Tibial nerve (tissue), 4 donors: Measurements from ENCODE around the gene HDAC11. TPM values are rescaled to one million over a fixed set of nuclear protein-coding genes. Genes with fewer than 3 reads are reported as not detected.

ENCODE experiments used
- DNase-seq, 2 donors: peaks; one replicate each; pipeline ENCODE4 v3.0.0-alpha.2; 2019; ENCODE audit warnings: low spot score in 2 of 2
- H3K27ac ChIP-seq, 4 donors: fragments of 200-600 bp; sonication (generic) in 3 of 4; one replicate each; pipeline ENCODE4 v1.5.1; 2017 to 2019; ENCODE audit warnings: mild to moderate bottlenecking in 1 of 4
- H3K27me3 ChIP-seq, 2 donors: fragments of 200-600 bp; sonication (generic) in 1 of 2; one replicate each; pipeline versions ENCODE4 v1.5.1 to v1.6.0; 2017 to 2019
- H3K36me3 ChIP-seq, 3 donors: fragments of 200-600 bp; sonication (generic); one replicate each; pipeline ENCODE4 v1.5.1; 2018 to 2019
- H3K4me1 ChIP-seq, 4 donors: fragments of 200-600 bp; sonication (generic) in 3 of 4; one replicate each; pipeline ENCODE4 v1.5.1; 2017 to 2019
- H3K4me3 ChIP-seq, 4 donors: fragments of 200-600 bp; sonication (generic) in 3 of 4; one replicate each; pipeline ENCODE4 v1.5.1; 2017 to 2019; ENCODE audit warnings: mild to moderate bottlenecking in 1 of 4, moderate library complexity in 1 of 4
- H3K9me3 ChIP-seq, 4 donors: fragments of 200-600 bp; sonication (generic) in 3 of 4; one replicate each; pipeline ENCODE4 v1.5.1; 2017 to 2019
- CTCF ChIP-seq, 5 experiments: fragments of 200-600 bp in 3 of 5; fragments of 450-650 bp in 2 of 5; sonication (generic) in 3 of 5; IDR thresholded peaks; one replicate each; pipeline ENCODE4 v1.5.1; 2016 to 2019; ENCODE audit warnings: antibody characterized with exemption in 5 of 5, mild to moderate bottlenecking in 3 of 5, moderate library complexity in 2 of 5
- EP300 ChIP-seq, 2 donors: sonication (generic); formaldehyde crosslinking; IDR thresholded peaks; one replicate each; pipeline ENCODE4 v1.6.1; 2017; ENCODE audit warnings: antibody characterized with exemption in 2 of 2, mild to moderate bottlenecking in 1 of 2
- POLR2A ChIP-seq, 2 donors: fragments of 450-650 bp; IDR thresholded peaks; one replicate each; pipeline ENCODE4 v1.6.1; 2017; ENCODE audit warnings: antibody characterized with exemption in 2 of 2, mild to moderate bottlenecking in 2 of 2, moderate library complexity in 2 of 2
- WGBS, 2 donors: methylation state at CpG; one replicate each; pipeline ENCODE4 v1.1.5; 2018; 5-methylcytosine and 5-hydroxymethylcytosine counted together
- total RNA-seq, 4 donors: library from RNA; depleted of rRNA; stranded (reverse); fragments of >200 nt; gene quantifications; one replicate each; pipeline ENCODE4 v1.1.0, GENCODE V29; 2016

HDAC11 gene
- total RNA-seq, 4 donors from 2014 or later, result 20.9 to 25.1 (median 23.9) TPM

GRCh38 chr3:13493867-13494441 is 13.8 kb downstream of the HDAC11 start:
- Histone ChIP-seq H3K9me3 (peaks cover 0 to 7% (median 0%) of the 10 kb centered on the region in 4 donors), H3K4me3 (no peak overlapping the region), H3K4me1 (peaks cover 3 to 68% (median 24%) of the 10 kb centered on the region in 4 donors), H3K36me3 (peaks cover 0 to 23% (median 0%) of the 10 kb centered on the region in 3 donors), H3K27ac (peak overlapping the region in 3 of 4 donors; percentile 27 to 77 (median 69)), H3K27me3 (no peaks in the 10 kb centered on the region)
- no peak for DNase-seq
- TF ChIP-seq CTCF (IDR thresholded peaks at IDR 0.05), result no peak
- TF ChIP-seq POLR2A (IDR thresholded peaks at IDR 0.05), result no peak
- 30 to 52% methylated on average over 8 to 15 of the region's 15 CpGs for WGBS, 2 donors

GRCh38 chr3:13494463-13495350 is 14.6 kb downstream of the HDAC11 start:
- WGBS, 2 donors, result 37 to 47% methylated on average over 9 to 11 of the region's 11 CpGs
- no peak for DNase-seq
- H3K27me3 ChIP-seq, result no peaks in the 10 kb centered on the region

GRCh38 chr3:13495351-13495813 is 15.3 kb downstream of the HDAC11 start:
- Histone ChIP-seq H3K4me1 (peaks cover 3 to 72% (median 24%) of the 10 kb centered on the region in 4 donors), H3K27me3 (no peaks in the 10 kb centered on the region), H3K27ac (peak overlapping the region in 3 of 4 donors; percentile 20 to 77 (median 69)), H3K4me3 (no peak overlapping the region), H3K36me3 (peaks cover 0 to 9% (median 0%) of the 10 kb centered on the region in 3 donors), H3K9me3 (no peaks in the 10 kb centered on the region)
- no peak for DNase-seq
- WGBS, 2 donors, result 93 to 97% methylated on average over 3 of the region's 3 CpGs
- TF ChIP-seq POLR2A (IDR thresholded peaks at IDR 0.05) (no peak), EP300 (IDR thresholded peaks at IDR 0.05) (no peak), CTCF (IDR thresholded peaks at IDR 0.05) (no peak)

More at GRCh38 chr3:13494463-13495350, 14.6 kb downstream of the HDAC11 start:
- TF ChIP-seq EP300 (IDR thresholded peaks at IDR 0.05) (no peak), CTCF (IDR thresholded peaks at IDR 0.05) (peak; percentile 32 to 74 (median 65))
- Histone ChIP-seq H3K9me3 (peaks cover 0 to 2% (median 0%) of the 10 kb centered on the region in 4 donors), H3K27ac (peak overlapping the region; percentile 20 to 77 (median 48)), H3K36me3 (peaks cover 0 to 15% (median 0%) of the 10 kb centered on the region in 3 donors), H3K4me1 (peaks cover 3 to 68% (median 24%) of the 10 kb centered on the region in 4 donors), H3K4me3 (no peak overlapping the region)

- H3K27me3 ChIP-seq, result no peaks in the 10 kb centered on the region
- H3K27ac ChIP-seq, result peak overlapping the region; percentile 23 to 77 (median 66)
- no peaks in the 10 kb centered on the region for H3K9me3 ChIP-seq
- DNase-seq, result peak; percentile 70 to 89
- TF ChIP-seq POLR2A (IDR thresholded peaks at IDR 0.05), result no peak
- peak in 1 of 2 donors; percentile 78 for TF ChIP-seq EP300 (IDR thresholded peaks at IDR 0.05)
- peak; percentile 89 to 97 (median 96) for TF ChIP-seq CTCF (IDR thresholded peaks at IDR 0.05)
- WGBS, 2 donors, result 37 to 50% methylated on average over 8 to 12 of the region's 12 CpGs
- H3K36me3 ChIP-seq, result peaks cover 0 to 9% (median 0%) of the 10 kb centered on the region in 3 donors
- no peak overlapping the region for H3K4me3 ChIP-seq
- H3K4me1 ChIP-seq, result peaks cover 3 to 72% (median 24%) of the 10 kb centered on the region in 4 donors
Measured at GRCh38 chr3:13495921-13496723, 16.0 kb downstream of the HDAC11 start.
